SW480 (cell line): Measurements from ENCODE around the gene TFAP2B.

Source experiments
- DNase-seq: peaks from one replicate; pipeline ENCODE4 v3.0.0-alpha.2; 2016; ENCODE audit warnings: low spot score

TFAP2B gene

DNA sequence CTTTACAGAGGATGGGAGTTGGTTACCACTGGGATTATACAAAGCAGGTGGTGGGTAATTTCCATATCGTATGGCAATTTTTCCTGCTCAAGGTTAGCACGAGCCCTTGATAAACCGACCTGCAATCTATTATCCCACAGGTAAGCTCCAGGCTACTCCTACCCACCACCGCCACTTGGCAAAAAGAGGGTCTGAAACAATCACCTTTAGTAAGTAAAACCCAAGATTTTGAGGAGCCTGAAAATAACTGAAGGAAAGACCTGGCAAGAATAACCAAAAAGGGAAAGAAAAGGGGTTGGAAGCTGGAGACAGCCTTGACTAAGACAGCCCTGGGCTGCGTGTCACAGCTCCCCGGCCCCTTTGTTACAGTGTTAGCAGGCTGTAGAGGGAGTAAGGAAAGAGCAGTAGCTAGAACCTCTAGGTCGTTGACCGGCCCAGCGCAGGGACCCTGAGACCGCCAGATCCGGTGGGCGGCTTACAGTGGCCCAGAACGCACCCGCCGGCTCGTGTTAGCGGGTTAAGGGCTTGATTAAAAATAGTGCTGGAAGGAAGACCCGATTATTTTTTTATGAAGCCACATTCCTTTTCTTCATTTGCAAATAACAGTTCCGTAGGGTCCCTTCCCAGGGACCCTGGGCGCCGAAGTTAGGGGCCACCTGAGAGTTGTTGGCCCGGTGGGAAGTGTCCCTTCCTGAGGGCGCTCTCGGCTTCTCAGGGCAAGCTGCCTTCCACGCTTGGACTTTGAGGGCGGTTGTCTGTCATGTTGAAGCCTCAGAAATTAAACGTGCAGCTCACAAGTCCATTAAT, 30.5 kb downstream of the TFAP2B start:
- no peak for DNase-seq

DNA sequence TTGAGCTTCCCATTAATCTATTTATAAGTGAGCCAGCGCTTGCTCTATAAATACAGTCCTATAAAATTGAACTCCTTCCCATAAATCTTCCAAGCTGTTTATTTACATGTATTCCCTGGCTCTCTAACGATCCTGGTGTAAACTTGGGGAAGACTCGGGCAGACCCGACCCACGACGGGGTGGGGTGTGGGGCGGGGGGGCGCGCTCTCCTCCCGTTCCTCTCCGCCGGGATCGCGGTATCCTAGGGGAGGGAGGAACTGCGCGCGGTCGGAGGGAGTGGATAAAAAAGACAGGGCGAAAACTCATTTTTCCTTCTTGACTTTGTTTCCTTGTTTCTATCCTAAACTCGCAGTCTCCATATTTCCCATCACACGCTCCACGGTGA, 31.1 kb downstream of the TFAP2B start:
- DNase-seq: no peak

- no peak for DNase-seq
Observed at GRCh38 chr6:50850223-50851048, 31.8 kb downstream of the TFAP2B start.

DNA sequence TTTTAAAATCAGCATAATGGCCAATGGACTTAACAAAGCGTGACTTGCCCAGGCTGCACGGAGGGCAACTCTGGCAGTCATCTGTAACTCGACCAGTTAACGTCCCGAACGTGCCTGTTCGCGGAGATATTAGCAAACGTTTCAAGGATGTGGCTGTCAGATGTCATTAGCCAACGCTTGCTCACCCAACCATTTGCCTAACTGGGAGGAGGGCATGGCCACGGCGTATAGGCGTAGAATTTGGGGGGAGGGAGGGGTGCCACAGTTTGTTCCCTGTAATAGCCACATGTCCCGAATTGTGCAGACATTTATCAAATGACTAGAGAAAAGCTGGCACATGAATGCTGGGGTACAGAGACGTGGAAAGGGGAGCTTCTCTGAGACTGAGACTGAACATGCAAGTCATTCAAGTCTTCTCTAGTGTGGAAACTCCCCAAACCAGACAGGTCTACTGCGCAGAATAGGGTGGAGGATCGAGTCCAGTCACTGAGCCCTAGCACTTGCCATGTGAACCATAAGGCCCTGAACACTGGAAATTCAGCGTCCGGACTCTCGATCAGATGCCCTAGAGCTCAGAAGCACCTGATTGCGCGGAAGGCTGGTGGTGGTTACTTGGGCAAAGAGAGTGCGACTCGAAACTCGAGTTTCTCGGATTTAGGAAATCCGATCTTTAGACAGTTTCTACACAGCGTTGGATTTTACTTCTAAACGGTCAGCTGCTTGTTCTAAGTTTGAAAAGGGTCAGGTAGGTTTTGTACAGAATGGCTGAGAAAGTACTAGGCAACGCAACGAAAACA, 32.6 kb downstream of the TFAP2B start:
- no peak for DNase-seq

DNA sequence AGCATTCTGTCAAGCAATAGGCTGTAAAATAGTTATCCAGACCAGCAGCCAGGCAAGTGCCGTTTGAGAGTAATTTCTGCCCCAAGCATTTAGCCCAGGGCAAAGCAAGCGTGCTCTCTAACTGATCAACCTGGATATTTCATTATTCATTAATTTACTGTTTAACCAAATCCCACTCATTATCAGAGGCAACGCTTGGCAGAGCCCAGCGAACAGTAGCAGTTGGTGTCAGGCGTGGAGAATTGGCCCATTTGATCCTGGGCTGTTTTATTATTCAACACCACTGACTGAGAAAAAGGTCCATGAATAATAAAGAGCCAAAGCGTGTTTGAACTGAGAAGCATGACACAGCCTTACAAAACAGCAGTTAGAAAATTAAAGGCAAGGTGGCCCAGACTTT, 35.3 kb downstream of the TFAP2B start:
- no peak for DNase-seq

- no peak for DNase-seq
Observed at GRCh38 chr6:50861692-50862091, 43.0 kb downstream of the TFAP2B start.

GRCh38 chr6:50862176-50862575, 43.5 kb downstream of the TFAP2B start:
- DNase-seq: no peak

- DNase-seq: no peak
Observed at GRCh38 chr6:50864601-50865000, 45.9 kb downstream of the TFAP2B start.

GRCh38 chr6:50868466-50868865, 49.8 kb downstream of the TFAP2B start:
- DNase-seq: no peak

DNA sequence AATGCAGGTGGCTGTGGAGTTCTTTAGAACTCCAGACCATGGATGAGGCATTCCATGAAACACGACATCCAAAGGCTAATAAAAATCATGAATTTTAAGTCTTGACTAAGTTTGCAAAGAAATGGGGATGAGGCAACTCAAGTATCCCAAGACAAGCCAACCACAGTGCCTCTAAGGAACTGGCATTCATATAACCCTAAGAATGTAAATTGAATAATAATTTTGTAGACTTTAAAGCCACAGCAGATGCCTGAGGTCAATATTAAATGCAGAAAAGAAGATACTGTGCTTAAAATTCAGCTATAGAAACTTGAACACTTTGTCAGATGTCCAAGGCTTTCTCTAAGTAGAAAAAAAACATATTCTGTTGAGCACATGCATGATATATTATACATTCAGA, 54.5 kb downstream of the TFAP2B start:
- no peak for DNase-seq

DNA sequence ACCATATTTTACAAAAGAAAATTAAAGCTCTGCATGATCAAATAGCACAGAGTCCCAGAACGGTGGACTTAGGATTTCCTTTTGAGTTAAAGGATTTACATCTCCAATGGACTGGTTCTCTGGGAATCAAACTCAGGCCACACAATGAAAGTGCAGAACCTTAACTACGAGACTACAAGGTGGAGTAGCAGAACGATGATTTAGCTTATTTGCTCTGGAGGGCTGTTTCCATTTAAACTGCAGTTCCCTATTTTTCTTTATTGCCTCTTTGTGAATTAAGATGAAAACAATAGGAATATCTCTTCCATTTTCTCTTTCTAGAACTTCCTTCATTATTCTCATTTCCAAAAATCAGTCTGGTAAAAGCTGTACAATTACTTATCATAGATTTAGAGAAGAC, 65.7 kb downstream of the TFAP2B start:
- DNase-seq: no peak

DNA sequence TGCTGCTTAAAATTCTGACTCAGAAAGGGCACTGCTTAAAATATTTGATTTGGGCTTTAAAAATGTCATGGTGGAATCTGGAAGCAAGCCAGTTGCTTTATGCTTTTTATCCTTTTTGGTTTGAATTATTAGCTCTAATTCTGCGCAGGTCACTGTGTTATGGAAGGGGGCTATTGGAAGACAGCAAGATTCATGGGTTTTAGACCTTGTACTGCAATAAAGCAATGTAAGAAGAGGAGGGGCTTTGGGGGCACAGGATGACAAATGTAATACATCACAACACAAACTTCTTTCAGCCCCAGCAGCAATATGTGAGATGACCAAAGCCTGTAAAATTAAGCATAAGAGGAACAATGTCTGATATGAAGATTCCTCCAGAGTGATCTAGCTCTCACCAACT, 68.4 kb downstream of the TFAP2B start:
- no peak for DNase-seq

DNA sequence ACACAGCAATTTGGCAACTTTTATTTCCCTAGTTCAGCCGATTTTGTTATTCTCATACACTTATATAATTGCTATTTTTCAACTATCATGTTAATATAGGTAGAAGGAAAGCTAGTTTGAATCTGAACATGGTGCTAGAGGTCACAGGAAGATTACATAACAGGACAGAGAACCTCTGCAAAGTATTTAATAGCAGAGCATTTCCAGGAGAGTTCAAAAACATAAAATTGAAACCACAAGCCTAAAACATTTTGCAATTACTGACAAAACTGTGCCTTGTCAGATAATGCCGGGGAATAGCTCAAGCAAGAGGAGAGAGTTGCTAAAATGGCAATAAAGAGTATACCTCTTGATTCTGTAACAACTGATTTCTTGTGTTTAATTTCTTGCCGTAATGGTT, 70.8 kb downstream of the TFAP2B start:
- DNase-seq: no peak

- DNase-seq: no peak
Observed at GRCh38 chr6:50889935-50890334, 71.3 kb downstream of the TFAP2B start.

GRCh38 chr6:50890579-50890978, 71.9 kb downstream of the TFAP2B start:
- DNase-seq: no peak

- no peak for DNase-seq
Observed at GRCh38 chr6:50891290-50891689, 72.6 kb downstream of the TFAP2B start.
